Muscle layer of duodenum (tissue), 2 donors: Measurements from ENCODE around the gene SUOX.
"Not testable (repeated sequence)": the region's sequence is repeated elsewhere in the genome, so short reads cannot be mapped to it uniquely, and the experiment has no call there.

Experiments used
- H3K27ac ChIP-seq: one replicate; pipeline ENCODE4 v1.7.0; 2013; ENCODE audit warnings: mild to moderate bottlenecking, low read length
- H3K27me3 ChIP-seq: one replicate; pipeline ENCODE4 v1.7.0; 2013; ENCODE audit warnings: low read depth, mild to moderate bottlenecking, control low read depth, low read length
- H3K36me3 ChIP-seq, 2 donors: one replicate each; pipeline ENCODE4 v1.7.0; 2013; ENCODE audit warnings: low read length in 2 of 2, control low read depth in 1 of 2, mild to moderate bottlenecking in 1 of 2; ENCODE audit not compliant: insufficient read depth in 2 of 2, control insufficient read depth in 1 of 2
- H3K4me1 ChIP-seq, 2 donors: one replicate each; pipeline ENCODE4 v1.7.0; 2013; ENCODE audit warnings: low read length in 2 of 2, mild to moderate bottlenecking in 2 of 2, control low read depth in 1 of 2, moderate library complexity in 1 of 2; ENCODE audit not compliant: insufficient read depth in 2 of 2, control insufficient read depth in 1 of 2
- H3K4me3 ChIP-seq, 2 donors: one replicate each; pipeline ENCODE4 v1.7.0; 2013; ENCODE audit warnings: low read length in 2 of 2, low read depth in 1 of 2, mild to moderate bottlenecking in 1 of 2
- H3K9me3 ChIP-seq, 2 donors: one replicate each; pipeline ENCODE4 v1.7.0; 2013; ENCODE audit warnings: low read length in 2 of 2, control low read depth in 1 of 2, mild to moderate bottlenecking in 1 of 2; ENCODE audit not compliant: control insufficient read depth in 1 of 2
- donor health status: healthy.

Gene SUOX

DNA sequence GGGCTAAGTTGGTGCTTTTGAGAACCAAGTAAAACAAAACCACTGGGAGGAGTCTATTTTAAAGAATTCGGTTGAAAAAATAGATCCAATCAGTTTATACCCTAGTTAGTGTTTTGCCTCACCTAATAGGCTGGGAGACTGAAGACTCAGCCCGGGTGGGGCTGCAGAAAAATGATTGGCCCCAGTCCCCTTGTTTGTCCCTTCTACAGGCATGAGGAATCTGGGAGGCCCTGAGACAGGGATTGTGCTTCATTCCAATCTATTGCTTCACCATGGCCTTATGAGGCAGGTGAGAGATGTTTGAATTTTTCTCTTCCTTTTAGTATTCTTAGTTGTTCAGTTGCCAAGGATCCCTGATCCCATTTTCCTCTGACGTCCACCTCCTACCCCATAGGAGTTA, 25.0 kb upstream of the SUOX start:
- peaks cover 0 to 36% of the 10 kb centered on the region in 2 donors for H3K4me1 ChIP-seq
- H3K27me3 ChIP-seq: no peaks in the 10 kb centered on the region
- H3K4me3 ChIP-seq: peak overlapping the region; percentile 66 to 79
- H3K36me3 ChIP-seq: peaks cover 0 to 8% of the 10 kb centered on the region in 2 donors
- H3K9me3 ChIP-seq: no peaks in the 10 kb centered on the region
- peak overlapping the region; percentile 96 for H3K27ac ChIP-seq

DNA sequence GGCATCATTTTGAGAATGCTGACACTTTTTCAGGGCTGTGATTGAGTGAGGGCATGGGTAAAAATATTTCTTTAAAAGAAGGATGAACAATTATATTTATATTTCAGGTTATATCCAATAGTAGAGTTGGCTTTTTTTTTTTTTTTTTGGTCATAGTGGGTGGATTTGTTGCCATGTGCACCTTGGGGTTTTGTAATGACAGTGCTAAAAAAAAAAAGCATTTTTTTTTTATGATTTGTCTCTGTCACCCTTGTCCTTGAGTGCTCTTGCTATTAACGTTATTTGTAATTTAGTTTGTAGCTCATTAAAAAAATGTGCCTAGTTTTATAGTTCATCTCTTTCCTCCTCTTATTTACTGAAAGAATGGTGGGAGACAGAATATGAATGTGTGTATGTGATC, 24.6 kb upstream of the SUOX start:
- Histone ChIP-seq H3K27me3 (no peaks in the 10 kb centered on the region), H3K9me3 (no peaks in the 10 kb centered on the region), H3K27ac (peak overlapping the region; percentile 96), H3K4me3 (peak overlapping the region; percentile 66 to 79), H3K4me1 (peaks cover 0 to 35% of the 10 kb centered on the region in 2 donors), H3K36me3 (peaks cover 0 to 8% of the 10 kb centered on the region in 2 donors)

DNA sequence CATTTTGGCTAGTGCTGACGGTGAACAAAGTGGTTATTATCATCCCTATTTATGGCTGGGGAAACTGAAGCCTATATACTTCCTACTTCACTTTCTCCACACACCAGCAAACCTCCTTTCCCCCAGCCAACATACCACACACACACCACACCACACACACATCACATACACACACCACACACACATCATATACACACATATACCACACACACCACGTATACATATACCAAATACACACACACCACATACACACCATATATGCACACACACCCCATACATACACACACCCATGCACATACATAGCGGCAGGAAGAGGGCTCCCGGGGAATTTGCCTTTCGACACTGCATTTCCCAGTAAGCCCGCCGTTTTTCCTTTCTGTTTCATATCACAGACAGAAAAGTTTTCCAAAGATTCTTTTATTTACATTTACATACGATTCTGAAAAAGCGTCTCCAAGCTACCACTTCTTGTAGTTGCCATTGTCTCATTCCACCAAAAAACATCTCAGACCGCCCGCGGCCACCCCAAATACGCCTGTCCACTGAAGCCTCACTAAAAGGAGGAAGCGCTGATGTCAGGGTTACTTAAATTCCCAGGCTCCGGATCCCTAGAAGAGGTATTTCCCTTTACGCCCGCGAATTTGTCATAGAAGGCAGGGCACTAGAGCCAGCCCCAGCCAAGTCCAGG, 24.0 kb upstream of the SUOX start:
- Histone ChIP-seq H3K4me3 (peak overlapping the region; percentile 66 to 79), H3K36me3 (peaks cover 0 to 8% of the 10 kb centered on the region in 2 donors), H3K4me1 (peaks cover 0 to 31% of the 10 kb centered on the region in 2 donors), H3K27me3 (no peaks in the 10 kb centered on the region), H3K9me3 (no peaks in the 10 kb centered on the region), H3K27ac (peak overlapping the region; percentile 96)

DNA sequence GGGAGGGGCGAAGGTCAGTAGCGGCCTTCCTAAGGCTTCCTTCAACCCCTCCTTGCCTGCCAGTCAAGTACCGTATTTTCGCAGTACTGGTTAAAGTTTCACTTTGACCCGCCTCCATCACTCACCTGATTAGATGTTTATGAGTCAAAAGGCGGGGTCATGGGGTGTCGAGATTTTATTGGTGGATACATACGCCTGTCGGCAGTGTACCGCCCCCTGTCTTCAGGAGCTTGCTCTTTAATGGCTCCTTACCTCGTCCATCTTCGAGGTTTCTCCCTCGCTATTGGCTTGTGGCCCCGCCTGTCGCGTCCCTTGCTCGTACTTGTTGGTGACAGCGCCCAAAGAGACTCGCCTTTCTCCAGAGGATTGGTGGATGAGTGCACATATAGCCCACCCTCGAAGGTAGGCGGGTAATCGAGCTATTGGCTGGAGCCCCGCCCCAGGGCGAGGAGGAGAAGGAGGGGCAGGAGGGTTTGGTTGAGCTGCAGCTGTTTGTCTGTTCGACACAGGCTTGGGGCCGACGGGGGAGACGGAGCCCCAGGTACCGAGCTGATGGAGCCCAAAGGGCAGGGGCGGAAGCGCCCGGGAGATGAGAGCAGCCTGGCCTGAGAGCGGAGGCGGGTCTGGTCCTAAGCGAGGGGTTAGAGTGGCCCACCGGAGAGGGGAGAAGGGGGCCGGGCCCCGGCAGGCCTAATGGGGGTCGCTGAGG, 23.3 kb upstream of the SUOX start, which contains the start of gene RAB5B:
RAB5B (plus strand) TSS at position 480 of the 709 bp plus-strand sequence. CDS start 12,883 bp downstream, outside the sequence.
- Histone ChIP-seq H3K4me3 (peak within 1 kb of the TSS; percentile 83 to 98), H3K4me1 (peaks cover 0 to 35% of the 10 kb centered on the region in 2 donors), H3K9me3 (no peaks in the 10 kb centered on the region), H3K27ac (peak within 1 kb of the TSS; percentile 96), H3K27me3 (no peaks in the 10 kb centered on the region), H3K36me3 (peaks cover 0 to 8% of the 10 kb centered on the region in 2 donors)

DNA sequence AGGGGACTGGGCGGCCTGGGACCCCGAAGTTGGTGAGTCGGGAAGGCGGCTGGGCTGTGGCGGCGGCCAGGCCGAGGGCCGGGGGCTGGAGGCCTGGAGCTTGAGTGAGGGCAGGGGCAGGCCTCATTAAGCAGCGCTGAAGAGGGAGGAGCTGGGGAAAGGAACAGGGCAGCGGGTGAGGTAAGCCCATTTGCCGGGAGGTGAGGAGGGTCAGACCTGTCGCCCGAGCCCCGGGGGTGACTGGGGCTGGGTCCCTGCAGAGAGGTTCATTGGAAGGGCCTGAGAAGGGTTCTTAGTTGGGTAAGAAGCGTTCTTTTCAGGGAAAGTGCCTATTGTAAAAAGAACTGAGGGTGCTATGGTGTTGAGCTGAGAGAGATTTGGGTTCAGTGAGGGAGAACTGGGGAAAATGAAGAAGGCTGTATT, 22.8 kb upstream of the SUOX start:
- peaks cover 0 to 35% of the 10 kb centered on the region in 2 donors for H3K4me1 ChIP-seq

DNA sequence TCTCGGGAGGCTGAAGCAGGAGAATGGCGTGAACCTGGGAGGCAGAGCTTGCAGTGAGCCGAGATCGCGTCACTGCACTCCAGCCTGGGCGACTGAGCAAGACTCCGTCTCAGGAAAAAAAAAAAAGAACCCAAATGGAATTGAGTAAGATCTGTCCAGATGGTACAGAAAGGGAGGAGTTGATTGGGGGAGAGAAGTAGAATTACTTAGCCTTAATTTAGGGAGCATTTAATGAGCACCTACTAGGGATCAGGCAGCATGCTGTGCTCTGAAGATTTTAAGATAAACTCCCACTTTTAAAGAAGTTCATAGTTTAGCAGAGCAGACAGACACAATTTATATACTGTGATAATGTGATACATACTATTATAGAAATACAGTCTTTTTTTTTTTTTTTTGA, 18.7 kb upstream of the SUOX start:
- no peak overlapping the region for H3K4me3 ChIP-seq
- H3K9me3 ChIP-seq: no peaks in the 10 kb centered on the region
- peaks cover 0 to 25% of the 10 kb centered on the region in 2 donors for H3K4me1 ChIP-seq
- H3K27me3 ChIP-seq: no peaks in the 10 kb centered on the region
- no peak overlapping the region for H3K27ac ChIP-seq
- H3K36me3 ChIP-seq: peaks cover 5 to 7% of the 10 kb centered on the region in 2 donors

More for the DNA sequence above, 22.8 kb upstream of the SUOX start:
- Histone ChIP-seq H3K27ac (peak overlapping the region; percentile 89), H3K36me3 (peaks cover 0 to 8% of the 10 kb centered on the region in 2 donors), H3K9me3 (no peaks in the 10 kb centered on the region), H3K27me3 (no peaks in the 10 kb centered on the region), H3K4me3 (peak overlapping the region; percentile 83 to 98)

DNA sequence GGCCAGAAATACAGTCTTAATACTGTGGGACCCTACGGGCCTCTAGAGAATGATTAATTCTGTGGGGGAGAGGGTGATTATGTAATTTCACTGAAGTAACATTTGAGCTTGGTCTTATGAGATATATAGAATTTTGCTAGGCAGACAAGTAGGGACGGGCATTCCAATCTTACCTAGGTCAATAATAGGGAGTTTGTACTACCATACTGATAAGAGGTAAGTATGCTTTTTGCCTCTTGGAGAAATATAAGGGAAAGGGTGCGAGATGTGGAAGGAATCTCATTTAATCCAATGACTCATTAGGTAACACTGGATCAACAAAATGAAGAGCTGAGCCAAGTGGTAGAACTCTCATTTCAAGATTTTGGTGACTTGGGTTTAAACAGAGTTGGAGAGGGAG, 18.0 kb upstream of the SUOX start:
- no peak overlapping the region for H3K4me3 ChIP-seq
- peaks cover 0 to 25% of the 10 kb centered on the region in 2 donors for H3K4me1 ChIP-seq
- no peak overlapping the region for H3K27ac ChIP-seq
- peaks cover 5 to 7% of the 10 kb centered on the region in 2 donors for H3K36me3 ChIP-seq
- H3K27me3 ChIP-seq: no peaks in the 10 kb centered on the region
- H3K9me3 ChIP-seq: no peaks in the 10 kb centered on the region

DNA sequence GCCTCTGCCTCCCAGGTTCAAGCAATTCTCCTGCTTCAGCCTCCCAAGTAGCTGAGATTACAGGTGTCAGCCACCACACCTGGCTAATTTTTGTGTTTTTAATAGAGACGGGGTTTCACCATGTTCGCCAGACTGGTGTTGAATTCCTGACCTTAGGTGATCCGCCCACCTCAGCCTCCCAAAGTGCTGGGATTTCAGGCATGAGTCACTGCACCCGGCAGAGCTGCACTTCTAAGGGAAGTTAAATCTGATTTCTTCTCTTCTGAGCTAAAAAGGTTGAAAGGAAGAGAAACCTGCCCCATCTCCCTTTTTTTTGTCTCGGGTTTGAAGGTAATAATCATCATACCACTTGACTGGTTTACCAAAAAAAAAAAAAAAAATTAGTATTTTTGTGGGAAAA, 15.2 kb upstream of the SUOX start:
- H3K36me3 ChIP-seq: peaks cover 15 to 17% of the 10 kb centered on the region in 2 donors
- H3K9me3 ChIP-seq, H3K4me3 ChIP-seq, H3K27me3 ChIP-seq, H3K4me1 ChIP-seq, H3K27ac ChIP-seq: not testable (repeated sequence)

DNA sequence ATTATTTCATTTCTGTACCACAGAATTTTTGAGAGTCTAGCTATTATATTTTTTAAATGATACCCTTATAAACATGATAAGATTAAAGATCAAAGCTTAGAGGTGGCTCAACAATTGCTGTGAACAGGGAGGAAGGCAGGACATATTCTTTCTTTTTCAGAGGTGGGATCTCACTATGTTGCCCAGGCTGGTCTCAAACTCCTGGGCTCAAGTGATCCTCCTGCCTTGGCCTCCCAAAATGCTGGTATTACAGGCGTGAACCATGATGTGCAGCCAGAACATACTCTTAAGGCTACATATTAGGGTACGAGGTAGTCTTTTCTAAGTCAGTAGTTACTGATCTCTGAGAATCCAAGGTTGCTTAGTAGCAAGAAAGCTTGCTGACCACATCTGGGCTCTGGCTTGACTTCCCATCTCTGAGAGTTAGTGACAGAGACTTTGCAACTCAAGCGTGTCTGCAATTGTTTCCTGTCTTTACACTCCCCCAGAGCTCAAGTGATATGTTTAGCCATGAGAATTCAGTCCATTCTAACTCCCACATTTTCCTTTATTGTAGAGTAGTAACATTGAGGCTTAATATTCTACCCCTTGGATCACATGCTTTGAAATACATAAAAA, 14.6 kb upstream of the SUOX start:
- Histone ChIP-seq H3K27ac (no peak overlapping the region), H3K27me3 (no peaks in the 10 kb centered on the region), H3K9me3 (no peaks in the 10 kb centered on the region), H3K36me3 (peaks cover 17 to 18% of the 10 kb centered on the region in 2 donors), H3K4me3 (no peak overlapping the region), H3K4me1 (peaks cover 0 to 6% of the 10 kb centered on the region in 2 donors)

DNA sequence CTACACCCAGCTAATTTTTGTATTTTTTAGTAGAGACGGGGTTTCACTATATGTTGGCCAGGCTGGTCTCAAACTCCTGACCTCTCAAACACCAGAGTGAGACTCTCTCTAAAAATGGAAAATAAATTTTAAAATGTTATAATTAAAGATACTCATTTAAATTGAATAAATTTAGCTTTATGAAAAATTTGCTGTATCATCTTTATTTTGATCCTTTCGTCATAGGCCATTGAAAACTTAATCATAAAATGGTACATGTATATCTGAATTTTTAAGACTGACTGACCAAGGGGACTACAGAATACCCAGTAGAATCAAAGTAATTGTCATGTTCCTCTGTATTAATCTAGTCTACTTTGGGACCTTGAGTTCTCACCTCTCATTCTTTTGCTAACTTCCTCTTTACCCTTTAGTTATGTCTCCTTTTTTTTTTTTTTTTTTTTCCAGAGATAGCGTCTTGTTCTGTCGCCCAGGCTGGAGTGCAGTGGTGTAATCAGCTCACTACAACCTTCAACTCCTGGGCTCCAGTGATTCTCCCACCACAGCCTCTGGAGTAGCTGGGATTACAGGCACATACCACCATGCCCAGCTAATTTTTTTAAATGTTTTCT, 13.7 kb upstream of the SUOX start:
- H3K36me3 ChIP-seq: peaks cover 17 to 22% of the 10 kb centered on the region in 2 donors
- no peak overlapping the region for H3K4me3 ChIP-seq
- peaks cover 0 to under 1% of the 10 kb centered on the region in 2 donors for H3K4me1 ChIP-seq
- H3K9me3 ChIP-seq: no peaks in the 10 kb centered on the region
- H3K27me3 ChIP-seq: no peaks in the 10 kb centered on the region
- no peak overlapping the region for H3K27ac ChIP-seq

DNA sequence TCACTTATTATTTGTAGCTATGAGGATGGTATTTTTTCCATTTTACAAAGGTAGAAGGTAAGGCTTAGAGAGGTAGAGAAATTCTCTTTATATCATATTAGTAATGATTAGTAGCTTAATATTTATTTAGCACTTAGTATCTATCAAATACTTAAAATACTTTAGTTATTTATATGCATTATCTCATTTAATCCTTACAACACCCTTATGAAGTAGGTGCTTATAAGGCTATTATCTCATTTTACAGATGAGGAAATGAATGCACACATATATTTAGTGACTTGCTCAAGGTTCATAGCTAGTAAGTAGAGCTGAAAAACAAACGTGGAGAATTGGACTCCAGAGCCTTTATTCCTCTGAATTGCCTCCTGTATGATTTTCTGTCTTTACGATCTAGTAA, 12.2 kb upstream of the SUOX start:
- Histone ChIP-seq H3K9me3 (no peaks in the 10 kb centered on the region), H3K4me3 (no peak overlapping the region), H3K36me3 (peaks cover 21 to 29% of the 10 kb centered on the region in 2 donors), H3K27ac (no peak overlapping the region), H3K27me3 (no peaks in the 10 kb centered on the region), H3K4me1 (no peaks in the 10 kb centered on the region)
